GM12878 (cell line): ENCODE results near the gene SHF. TPM values are rescaled to one million over a fixed set of nuclear protein-coding genes. Genes with fewer than 3 reads are reported as not detected.

ENCODE experiments used
- CEBPB ChIP-seq, 2 experiments: fragments of 150-350 bp in 1 of 2; IDR thresholded peaks; 2 replicates each; pipeline ENCODE4 v1.6.1; 2012 to 2014; ENCODE audit warnings: low read depth in 2 of 2, low read length in 2 of 2, borderline replicate concordance in 1 of 2, inconsistent platforms in 1 of 2
- HCFC1 ChIP-seq: fragments of 150-350 bp; IDR thresholded peaks from 2 replicates; pipeline ENCODE4 v1.6.1; 2014; ENCODE audit warnings: low read length
- IRF4 ChIP-seq: IDR thresholded peaks from 2 replicates; pipeline ENCODE4 v1.6.1; 2011; ENCODE audit warnings: low read depth, low read length
- MYC ChIP-seq: IDR thresholded peaks from 2 replicates; pipeline ENCODE4 v1.6.1; 2011; ENCODE audit warnings: mild to moderate bottlenecking, low read length, moderate library complexity, inconsistent platforms; ENCODE audit not compliant: insufficient read depth, insufficient replicate concordance, insufficient read length, severe bottlenecking
- TBL1XR1 ChIP-seq: IDR thresholded peaks from 2 replicates; pipeline ENCODE4 v1.6.1; 2012; ENCODE audit warnings: low read depth, low read length, improper control_type of control experiment
- YBX1 ChIP-seq: fragments of 450-650 bp; IDR thresholded peaks from 2 replicates; pipeline ENCODE4 v1.6.1; 2016; ENCODE audit warnings: antibody characterized with exemption
- ZNF207 ChIP-seq: fragments of 450-650 bp; IDR thresholded peaks from 2 replicates; pipeline ENCODE4 v1.6.1; 2014; ENCODE audit warnings: antibody characterized with exemption, mild to moderate bottlenecking, borderline replicate concordance
- ZNF384 ChIP-seq: IDR thresholded peaks from 2 replicates; pipeline ENCODE4 v1.6.1; 2012; ENCODE audit warnings: low read depth, mild to moderate bottlenecking, low read length, improper control_type of control experiment, borderline replicate concordance
- polyA plus RNA-seq, 11 experiments: library from polyadenylated mRNA; depleted of rRNA in 4 of 11; unstranded in 6 of 11; stranded (reverse) in 5 of 11; fragments of >200 nt; fragmentation: Nextera tagmentation in 4 of 11; fragmentation: Illumina TruSeq in 1 of 11; extraction: Ambion mirVana in 4 of 11; extraction: Trizol in 1 of 11; gene quantifications; 1 replicate in 1 of 11; 2 replicates in 10 of 11; pipeline versions ENCODE4 v1.2.1 to v1.2.3, GENCODE V29; 2011 to 2016; ENCODE audit warnings: inconsistent platforms in 2 of 11, missing spikeins in 2 of 11, low read depth in 1 of 11
- total RNA-seq, 4 experiments: library from RNA; depleted of rRNA in 3 of 4; stranded (reverse); fragments of >200 nt in 3 of 4; fragmentation: Illumina TruSeq in 1 of 4; extraction: Trizol in 1 of 4; gene quantifications; 2 replicates each; pipeline versions ENCODE4 v1.2.1 to v1.2.3, GENCODE V29; 2013 to 2021
- TF ChIP-seq, protein P1 (sequence below): fragments of 150-350 bp; IDR thresholded peaks from 2 replicates; pipeline ENCODE4 v1.6.1; 2016; ENCODE audit warnings: low read depth, low read length
- TF ChIP-seq, protein P2 (sequence below): fragments of 450-650 bp; IDR thresholded peaks from 2 replicates; pipeline ENCODE4 v1.6.1; 2017; ENCODE audit warnings: mild to moderate bottlenecking, moderate library complexity
- TF ChIP-seq, protein P3 (sequence below): IDR thresholded peaks from 2 replicates; pipeline ENCODE4 v1.6.1; 2011; ENCODE audit warnings: low read depth, mild to moderate bottlenecking, low read length, moderate library complexity, borderline replicate concordance; ENCODE audit errors: extremely low read depth
- TF ChIP-seq, protein P4 (sequence below): fragments of 450-650 bp; IDR thresholded peaks from 2 replicates; pipeline ENCODE4 v1.6.1; 2017; ENCODE audit warnings: low read depth, mild to moderate bottlenecking, moderate library complexity
- TF ChIP-seq, protein P5 (sequence below), 3 experiments: IDR thresholded peaks in 2 of 3; conservative IDR thresholded peaks in 1 of 3; 2 replicates each; pipeline ENCODE4 v1.5.1; 2011; ENCODE audit warnings: low read depth in 3 of 3, low read length in 3 of 3, mild to moderate bottlenecking in 3 of 3, control low read depth in 2 of 3, moderate library complexity in 2 of 3, inconsistent platforms in 1 of 3, mixed read lengths in 1 of 3; ENCODE audit not compliant: control insufficient read depth in 2 of 3, insufficient read depth in 1 of 3; ENCODE audit errors: extremely low read depth in 1 of 3
- TF ChIP-seq, protein P6 (sequence below): IDR thresholded peaks from 2 replicates; pipeline ENCODE4 v1.6.1; 2012; ENCODE audit warnings: low read depth, low read length, improper control_type of control experiment

The SHF gene
- total and polyA plus RNA-seq, 10 of the 15 experiments (the other 5 are each of a cell fraction or from before 2014, with no cell fraction given): 0.04 to 5.7 (median 1.0) TPM; not detected in 1

DNA sequence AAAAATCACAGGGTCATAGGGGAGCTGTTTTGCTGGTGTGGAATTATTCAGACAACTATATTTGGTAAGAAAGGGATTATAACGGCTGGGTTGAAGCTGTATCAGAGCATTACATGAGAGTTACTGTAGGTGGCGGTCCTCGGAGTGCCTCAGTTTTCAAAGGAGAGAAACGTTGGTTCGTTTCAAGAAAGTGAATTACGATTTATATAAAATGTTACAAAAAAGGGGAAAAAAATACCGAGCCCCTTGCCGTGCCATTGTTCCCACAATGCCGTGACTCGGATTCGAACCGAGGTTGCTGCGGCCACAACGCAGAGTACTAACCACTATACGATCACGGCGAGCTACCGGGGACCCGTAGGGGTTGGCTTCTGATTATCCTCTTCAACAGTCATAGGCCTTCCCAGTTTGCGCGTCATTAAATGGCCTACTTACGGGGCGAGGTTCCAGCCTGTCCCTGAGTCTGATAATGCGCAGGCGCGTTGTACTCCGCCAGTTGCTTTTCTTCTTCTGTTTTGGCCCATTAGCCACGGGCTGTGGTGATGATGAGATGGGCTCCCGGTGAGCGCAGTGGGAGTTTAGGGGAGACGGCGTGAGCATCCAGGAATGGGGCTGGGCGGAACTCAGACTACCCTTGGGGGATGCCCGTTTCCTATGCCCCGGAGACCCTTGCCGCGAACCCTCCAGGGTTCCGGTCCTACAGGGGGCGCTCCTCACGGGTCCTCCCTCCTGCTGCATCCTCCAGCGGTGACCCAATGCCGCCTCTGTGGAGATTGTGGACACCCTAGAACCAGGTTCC lies 10.8 kb upstream of the SHF start (continued):
- no peak for TF ChIP-seq MYC
- TF ChIP-seq, protein P1, sequence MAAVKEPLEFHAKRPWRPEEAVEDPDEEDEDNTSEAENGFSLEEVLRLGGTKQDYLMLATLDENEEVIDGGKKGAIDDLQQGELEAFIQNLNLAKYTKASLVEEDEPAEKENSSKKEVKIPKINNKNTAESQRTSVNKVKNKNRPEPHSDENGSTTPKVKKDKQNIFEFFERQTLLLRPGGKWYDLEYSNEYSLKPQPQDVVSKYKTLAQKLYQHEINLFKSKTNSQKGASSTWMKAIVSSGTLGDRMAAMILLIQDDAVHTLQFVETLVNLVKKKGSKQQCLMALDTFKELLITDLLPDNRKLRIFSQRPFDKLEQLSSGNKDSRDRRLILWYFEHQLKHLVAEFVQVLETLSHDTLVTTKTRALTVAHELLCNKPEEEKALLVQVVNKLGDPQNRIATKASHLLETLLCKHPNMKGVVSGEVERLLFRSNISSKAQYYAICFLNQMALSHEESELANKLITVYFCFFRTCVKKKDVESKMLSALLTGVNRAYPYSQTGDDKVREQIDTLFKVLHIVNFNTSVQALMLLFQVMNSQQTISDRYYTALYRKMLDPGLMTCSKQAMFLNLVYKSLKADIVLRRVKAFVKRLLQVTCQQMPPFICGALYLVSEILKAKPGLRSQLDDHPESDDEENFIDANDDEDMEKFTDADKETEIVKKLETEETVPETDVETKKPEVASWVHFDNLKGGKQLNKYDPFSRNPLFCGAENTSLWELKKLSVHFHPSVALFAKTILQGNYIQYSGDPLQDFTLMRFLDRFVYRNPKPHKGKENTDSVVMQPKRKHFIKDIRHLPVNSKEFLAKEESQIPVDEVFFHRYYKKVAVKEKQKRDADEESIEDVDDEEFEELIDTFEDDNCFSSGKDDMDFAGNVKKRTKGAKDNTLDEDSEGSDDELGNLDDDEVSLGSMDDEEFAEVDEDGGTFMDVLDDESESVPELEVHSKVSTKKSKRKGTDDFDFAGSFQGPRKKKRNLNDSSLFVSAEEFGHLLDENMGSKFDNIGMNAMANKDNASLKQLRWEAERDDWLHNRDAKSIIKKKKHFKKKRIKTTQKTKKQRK: no peak; the same call in 1 of the 2 replicates
- no peak for TF ChIP-seq HCFC1
- peak in 1 of 2 experiments; percentile 21; a peak in 1 of 4 replicates for TF ChIP-seq CEBPB (IDR thresholded peaks at IDR 0.05; ENCODE audit: borderline replicate concordance in 1 of 2, low read depth in 2 of 2, low read length in 2 of 2)
- peak; percentile 61; the same call in 1 of the 2 replicates for TF ChIP-seq TBL1XR1
- TF ChIP-seq ZNF207: peak; percentile 84; the same call in 1 of the 2 replicates
- no peak for TF ChIP-seq ZNF384
- TF ChIP-seq YBX1: no peak
- TF ChIP-seq, protein P2, sequence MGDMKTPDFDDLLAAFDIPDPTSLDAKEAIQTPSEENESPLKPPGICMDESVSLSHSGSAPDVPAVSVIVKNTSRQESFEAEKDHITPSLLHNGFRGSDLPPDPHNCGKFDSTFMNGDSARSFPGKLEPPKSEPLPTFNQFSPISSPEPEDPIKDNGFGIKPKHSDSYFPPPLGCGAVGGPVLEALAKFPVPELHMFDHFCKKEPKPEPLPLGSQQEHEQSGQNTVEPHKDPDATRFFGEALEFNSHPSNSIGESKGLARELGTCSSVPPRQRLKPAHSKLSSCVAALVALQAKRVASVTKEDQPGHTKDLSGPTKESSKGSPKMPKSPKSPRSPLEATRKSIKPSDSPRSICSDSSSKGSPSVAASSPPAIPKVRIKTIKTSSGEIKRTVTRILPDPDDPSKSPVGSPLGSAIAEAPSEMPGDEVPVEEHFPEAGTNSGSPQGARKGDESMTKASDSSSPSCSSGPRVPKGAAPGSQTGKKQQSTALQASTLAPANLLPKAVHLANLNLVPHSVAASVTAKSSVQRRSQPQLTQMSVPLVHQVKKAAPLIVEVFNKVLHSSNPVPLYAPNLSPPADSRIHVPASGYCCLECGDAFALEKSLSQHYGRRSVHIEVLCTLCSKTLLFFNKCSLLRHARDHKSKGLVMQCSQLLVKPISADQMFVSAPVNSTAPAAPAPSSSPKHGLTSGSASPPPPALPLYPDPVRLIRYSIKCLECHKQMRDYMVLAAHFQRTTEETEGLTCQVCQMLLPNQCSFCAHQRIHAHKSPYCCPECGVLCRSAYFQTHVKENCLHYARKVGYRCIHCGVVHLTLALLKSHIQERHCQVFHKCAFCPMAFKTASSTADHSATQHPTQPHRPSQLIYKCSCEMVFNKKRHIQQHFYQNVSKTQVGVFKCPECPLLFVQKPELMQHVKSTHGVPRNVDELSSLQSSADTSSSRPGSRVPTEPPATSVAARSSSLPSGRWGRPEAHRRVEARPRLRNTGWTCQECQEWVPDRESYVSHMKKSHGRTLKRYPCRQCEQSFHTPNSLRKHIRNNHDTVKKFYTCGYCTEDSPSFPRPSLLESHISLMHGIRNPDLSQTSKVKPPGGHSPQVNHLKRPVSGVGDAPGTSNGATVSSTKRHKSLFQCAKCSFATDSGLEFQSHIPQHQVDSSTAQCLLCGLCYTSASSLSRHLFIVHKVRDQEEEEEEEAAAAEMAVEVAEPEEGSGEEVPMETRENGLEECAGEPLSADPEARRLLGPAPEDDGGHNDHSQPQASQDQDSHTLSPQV: no peak
- TF ChIP-seq, protein P3, sequence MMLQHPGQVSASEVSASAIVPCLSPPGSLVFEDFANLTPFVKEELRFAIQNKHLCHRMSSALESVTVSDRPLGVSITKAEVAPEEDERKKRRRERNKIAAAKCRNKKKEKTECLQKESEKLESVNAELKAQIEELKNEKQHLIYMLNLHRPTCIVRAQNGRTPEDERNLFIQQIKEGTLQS: no peak
- TF ChIP-seq, protein P4, sequence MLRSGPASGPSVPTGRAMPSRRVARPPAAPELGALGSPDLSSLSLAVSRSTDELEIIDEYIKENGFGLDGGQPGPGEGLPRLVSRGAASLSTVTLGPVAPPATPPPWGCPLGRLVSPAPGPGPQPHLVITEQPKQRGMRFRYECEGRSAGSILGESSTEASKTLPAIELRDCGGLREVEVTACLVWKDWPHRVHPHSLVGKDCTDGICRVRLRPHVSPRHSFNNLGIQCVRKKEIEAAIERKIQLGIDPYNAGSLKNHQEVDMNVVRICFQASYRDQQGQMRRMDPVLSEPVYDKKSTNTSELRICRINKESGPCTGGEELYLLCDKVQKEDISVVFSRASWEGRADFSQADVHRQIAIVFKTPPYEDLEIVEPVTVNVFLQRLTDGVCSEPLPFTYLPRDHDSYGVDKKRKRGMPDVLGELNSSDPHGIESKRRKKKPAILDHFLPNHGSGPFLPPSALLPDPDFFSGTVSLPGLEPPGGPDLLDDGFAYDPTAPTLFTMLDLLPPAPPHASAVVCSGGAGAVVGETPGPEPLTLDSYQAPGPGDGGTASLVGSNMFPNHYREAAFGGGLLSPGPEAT: 0 out of 2 replicates have a peak, but pooled peaks have one; percentile 33
- peak; percentile 70 for TF ChIP-seq IRF4
- TF ChIP-seq, protein P5, sequence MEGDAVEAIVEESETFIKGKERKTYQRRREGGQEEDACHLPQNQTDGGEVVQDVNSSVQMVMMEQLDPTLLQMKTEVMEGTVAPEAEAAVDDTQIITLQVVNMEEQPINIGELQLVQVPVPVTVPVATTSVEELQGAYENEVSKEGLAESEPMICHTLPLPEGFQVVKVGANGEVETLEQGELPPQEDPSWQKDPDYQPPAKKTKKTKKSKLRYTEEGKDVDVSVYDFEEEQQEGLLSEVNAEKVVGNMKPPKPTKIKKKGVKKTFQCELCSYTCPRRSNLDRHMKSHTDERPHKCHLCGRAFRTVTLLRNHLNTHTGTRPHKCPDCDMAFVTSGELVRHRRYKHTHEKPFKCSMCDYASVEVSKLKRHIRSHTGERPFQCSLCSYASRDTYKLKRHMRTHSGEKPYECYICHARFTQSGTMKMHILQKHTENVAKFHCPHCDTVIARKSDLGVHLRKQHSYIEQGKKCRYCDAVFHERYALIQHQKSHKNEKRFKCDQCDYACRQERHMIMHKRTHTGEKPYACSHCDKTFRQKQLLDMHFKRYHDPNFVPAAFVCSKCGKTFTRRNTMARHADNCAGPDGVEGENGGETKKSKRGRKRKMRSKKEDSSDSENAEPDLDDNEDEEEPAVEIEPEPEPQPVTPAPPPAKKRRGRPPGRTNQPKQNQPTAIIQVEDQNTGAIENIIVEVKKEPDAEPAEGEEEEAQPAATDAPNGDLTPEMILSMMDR (IDR thresholded peaks at IDR 0.05 in 2 of 3, conservative IDR thresholded peaks at IDR 0.05 in 1 of 3; ENCODE audit: control insufficient read depth in 2 of 3, extremely low read depth in 1 of 3, insufficient read depth in 1 of 3, low read depth in 3 of 3, low read length in 3 of 3): peak; percentile 71 to 81 (median 80)
- TF ChIP-seq, protein P6, sequence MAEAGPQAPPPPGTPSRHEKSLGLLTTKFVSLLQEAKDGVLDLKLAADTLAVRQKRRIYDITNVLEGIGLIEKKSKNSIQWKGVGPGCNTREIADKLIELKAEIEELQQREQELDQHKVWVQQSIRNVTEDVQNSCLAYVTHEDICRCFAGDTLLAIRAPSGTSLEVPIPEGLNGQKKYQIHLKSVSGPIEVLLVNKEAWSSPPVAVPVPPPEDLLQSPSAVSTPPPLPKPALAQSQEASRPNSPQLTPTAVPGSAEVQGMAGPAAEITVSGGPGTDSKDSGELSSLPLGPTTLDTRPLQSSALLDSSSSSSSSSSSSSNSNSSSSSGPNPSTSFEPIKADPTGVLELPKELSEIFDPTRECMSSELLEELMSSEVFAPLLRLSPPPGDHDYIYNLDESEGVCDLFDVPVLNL: no peak
